HepG2 (cell line): Measurements from ENCODE around the gene YY1AP1. TPM values are rescaled to one million over a fixed set of nuclear protein-coding genes. Genes with fewer than 3 reads are reported as not detected.

Experiments
- AFF4 ChIP-seq: sonication (generic); formaldehyde crosslinking; IDR thresholded peaks from 2 replicates; pipeline ENCODE4 v1.4.0; 2020; ENCODE audit warnings: missing genetic modification reagents
- BCL6 ChIP-seq: IDR thresholded peaks from 2 replicates; pipeline ENCODE4 v1.6.1; 2016; ENCODE audit warnings: missing genetic modification reagents, missing compliant biosample characterization
- CEBPG ChIP-seq: IDR thresholded peaks from 2 replicates; pipeline ENCODE4 v1.6.1; 2016
- EED ChIP-seq: sonication (generic); formaldehyde crosslinking; IDR thresholded peaks from 2 replicates; pipeline ENCODE4 v1.5.0; 2020; ENCODE audit warnings: mild to moderate bottlenecking, missing genetic modification reagents
- ELF1 ChIP-seq: sonication (generic); formaldehyde crosslinking; IDR thresholded peaks from 2 replicates; pipeline ENCODE4 v1.4.0; 2020; ENCODE audit warnings: missing genetic modification reagents
- FOSL2 ChIP-seq: sonication (generic); formaldehyde crosslinking; IDR thresholded peaks from 2 replicates; pipeline ENCODE4 v1.4.0; 2020; ENCODE audit warnings: missing genetic modification reagents
- FOXP1 ChIP-seq, 2 experiments: fragments of 450-650 bp in 1 of 2; IDR thresholded peaks; 2 replicates each; pipeline ENCODE4 v1.6.1; 2017 to 2018; ENCODE audit warnings: antibody characterized with exemption in 1 of 2
- GATA4 ChIP-seq: sonication (generic); IDR thresholded peaks from 2 replicates; pipeline ENCODE4 v1.6.1; 2016; ENCODE audit warnings: antibody characterized with exemption, low read depth, borderline replicate concordance
- HDAC2 ChIP-seq: sonication (generic); formaldehyde crosslinking; IDR thresholded peaks from 2 replicates; pipeline ENCODE4 v1.4.0; 2020; ENCODE audit warnings: missing genetic modification reagents
- KAT8 ChIP-seq: IDR thresholded peaks from 2 replicates; pipeline ENCODE4 v1.6.1; 2016; ENCODE audit warnings: missing genetic modification reagents, missing compliant biosample characterization
- KDM3A ChIP-seq: IDR thresholded peaks from 2 replicates; pipeline ENCODE4 v1.6.1; 2018; ENCODE audit warnings: low read depth, missing compliant biosample characterization
- MTF1 ChIP-seq: sonication (generic); formaldehyde crosslinking; IDR thresholded peaks from 2 replicates; pipeline ENCODE4 v1.5.0; 2020; ENCODE audit warnings: missing genetic modification reagents
- RARA ChIP-seq: IDR thresholded peaks from 2 replicates; pipeline ENCODE4 v1.6.1; 2016; ENCODE audit warnings: missing genetic modification reagents, missing compliant biosample characterization
- RXRB ChIP-seq: IDR thresholded peaks from 2 replicates; pipeline ENCODE4 v1.6.1; 2016; ENCODE audit warnings: borderline replicate concordance, missing genetic modification reagents, missing compliant biosample characterization
- SAP130 ChIP-seq: IDR thresholded peaks from 2 replicates; pipeline ENCODE4 v1.6.1; 2016; ENCODE audit warnings: low read depth
- SIN3A ChIP-seq: IDR thresholded peaks from 2 replicates; pipeline ENCODE4 v1.6.1; 2011; ENCODE audit warnings: low read depth, mild to moderate bottlenecking, control low read depth, low read length, borderline replicate concordance
- TARDBP ChIP-seq: sonication (generic); formaldehyde crosslinking; IDR thresholded peaks from 2 replicates; pipeline ENCODE4 v1.8.0; 2022; ENCODE audit warnings: mild to moderate bottlenecking, missing genetic modification reagents
- TGIF2 ChIP-seq: IDR thresholded peaks from 2 replicates; pipeline ENCODE4 v1.6.1; 2016; ENCODE audit warnings: control low read depth, missing compliant biosample characterization
- polyA plus RNA-seq, 8 experiments: library from polyadenylated mRNA; depleted of rRNA in 3 of 8; stranded (reverse) in 7 of 8; unstranded in 1 of 8; fragments of >200 nt; fragmentation: Illumina TruSeq in 4 of 8; extraction: Trizol in 4 of 8; gene quantifications; 2 replicates each; pipeline versions ENCODE4 v1.2.1 to v1.2.3, GENCODE V29; 2011 to 2016; ENCODE audit warnings: low read depth in 4 of 8, missing spikeins in 1 of 8, mixed read lengths in 1 of 8; ENCODE audit not compliant: insufficient read depth in 1 of 8
- total RNA-seq, 5 experiments: library from RNA; depleted of rRNA; stranded (reverse); fragments of >200 nt; fragmentation: Illumina TruSeq; extraction: Trizol; gene quantifications; 2 replicates each; pipeline ENCODE4 v1.2.3, GENCODE V29; 2016; ENCODE audit warnings: low read depth in 1 of 5
- TF ChIP-seq, protein P1 (sequence below): IDR thresholded peaks from 2 replicates; pipeline ENCODE4 v1.4.0; 2020; ENCODE audit warnings: mild to moderate bottlenecking, missing genetic modification reagents
- TF ChIP-seq, protein P2 (sequence below): sonication (generic); formaldehyde crosslinking; IDR thresholded peaks from 2 replicates; pipeline ENCODE4 v1.5.0; 2020; ENCODE audit warnings: mild to moderate bottlenecking, missing genetic modification reagents, moderate library complexity

YY1AP1 gene
- total and polyA plus RNA-seq, 2 of the 13 experiments (the other 11 are each of a cell fraction or from before 2014, with no cell fraction given): 28.5 to 69.4 TPM

- TF ChIP-seq HDAC2: 0 out of 2 replicates have a peak, but pooled peaks have one; percentile 21
- TF ChIP-seq FOXP1 (IDR thresholded peaks at IDR 0.05): no peak
- 0 out of 2 replicates have a peak, but pooled peaks have one; percentile 12 for TF ChIP-seq FOXP1 (CRISPR knock-in tag; IDR thresholded peaks at IDR 0.05)
- TF ChIP-seq, protein P1, sequence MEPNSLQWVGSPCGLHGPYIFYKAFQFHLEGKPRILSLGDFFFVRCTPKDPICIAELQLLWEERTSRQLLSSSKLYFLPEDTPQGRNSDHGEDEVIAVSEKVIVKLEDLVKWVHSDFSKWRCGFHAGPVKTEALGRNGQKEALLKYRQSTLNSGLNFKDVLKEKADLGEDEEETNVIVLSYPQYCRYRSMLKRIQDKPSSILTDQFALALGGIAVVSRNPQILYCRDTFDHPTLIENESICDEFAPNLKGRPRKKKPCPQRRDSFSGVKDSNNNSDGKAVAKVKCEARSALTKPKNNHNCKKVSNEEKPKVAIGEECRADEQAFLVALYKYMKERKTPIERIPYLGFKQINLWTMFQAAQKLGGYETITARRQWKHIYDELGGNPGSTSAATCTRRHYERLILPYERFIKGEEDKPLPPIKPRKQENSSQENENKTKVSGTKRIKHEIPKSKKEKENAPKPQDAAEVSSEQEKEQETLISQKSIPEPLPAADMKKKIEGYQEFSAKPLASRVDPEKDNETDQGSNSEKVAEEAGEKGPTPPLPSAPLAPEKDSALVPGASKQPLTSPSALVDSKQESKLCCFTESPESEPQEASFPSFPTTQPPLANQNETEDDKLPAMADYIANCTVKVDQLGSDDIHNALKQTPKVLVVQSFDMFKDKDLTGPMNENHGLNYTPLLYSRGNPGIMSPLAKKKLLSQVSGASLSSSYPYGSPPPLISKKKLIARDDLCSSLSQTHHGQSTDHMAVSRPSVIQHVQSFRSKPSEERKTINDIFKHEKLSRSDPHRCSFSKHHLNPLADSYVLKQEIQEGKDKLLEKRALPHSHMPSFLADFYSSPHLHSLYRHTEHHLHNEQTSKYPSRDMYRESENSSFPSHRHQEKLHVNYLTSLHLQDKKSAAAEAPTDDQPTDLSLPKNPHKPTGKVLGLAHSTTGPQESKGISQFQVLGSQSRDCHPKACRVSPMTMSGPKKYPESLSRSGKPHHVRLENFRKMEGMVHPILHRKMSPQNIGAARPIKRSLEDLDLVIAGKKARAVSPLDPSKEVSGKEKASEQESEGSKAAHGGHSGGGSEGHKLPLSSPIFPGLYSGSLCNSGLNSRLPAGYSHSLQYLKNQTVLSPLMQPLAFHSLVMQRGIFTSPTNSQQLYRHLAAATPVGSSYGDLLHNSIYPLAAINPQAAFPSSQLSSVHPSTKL: peak; percentile 69
- 0 out of 2 replicates have a peak, but pooled peaks have one; percentile 28 for TF ChIP-seq SIN3A
- peak; percentile 59; the same call in 1 of the 2 replicates for TF ChIP-seq KDM3A
- TF ChIP-seq ELF1 (CRISPR knock-in tag): peak; percentile 31; the same call in 1 of the 2 replicates
- no peak for TF ChIP-seq AFF4 (CRISPR knock-in tag)
- peak; percentile 85 for TF ChIP-seq SAP130 (CRISPR knock-in tag)
- 0 out of 2 replicates have a peak, but pooled peaks have one; percentile 16 for TF ChIP-seq RARA (CRISPR knock-in tag)
- TF ChIP-seq TGIF2 (CRISPR knock-in tag): peak; percentile 90
- TF ChIP-seq RXRB (CRISPR knock-in tag): 0 out of 2 replicates have a peak, but pooled peaks have one; percentile 25
- TF ChIP-seq TARDBP (CRISPR knock-in tag): 0 out of 2 replicates have a peak, but pooled peaks have one; percentile 23
- peak; percentile 31; the same call in 1 of the 2 replicates for TF ChIP-seq FOSL2 (CRISPR knock-in tag)
- TF ChIP-seq, protein P2, sequence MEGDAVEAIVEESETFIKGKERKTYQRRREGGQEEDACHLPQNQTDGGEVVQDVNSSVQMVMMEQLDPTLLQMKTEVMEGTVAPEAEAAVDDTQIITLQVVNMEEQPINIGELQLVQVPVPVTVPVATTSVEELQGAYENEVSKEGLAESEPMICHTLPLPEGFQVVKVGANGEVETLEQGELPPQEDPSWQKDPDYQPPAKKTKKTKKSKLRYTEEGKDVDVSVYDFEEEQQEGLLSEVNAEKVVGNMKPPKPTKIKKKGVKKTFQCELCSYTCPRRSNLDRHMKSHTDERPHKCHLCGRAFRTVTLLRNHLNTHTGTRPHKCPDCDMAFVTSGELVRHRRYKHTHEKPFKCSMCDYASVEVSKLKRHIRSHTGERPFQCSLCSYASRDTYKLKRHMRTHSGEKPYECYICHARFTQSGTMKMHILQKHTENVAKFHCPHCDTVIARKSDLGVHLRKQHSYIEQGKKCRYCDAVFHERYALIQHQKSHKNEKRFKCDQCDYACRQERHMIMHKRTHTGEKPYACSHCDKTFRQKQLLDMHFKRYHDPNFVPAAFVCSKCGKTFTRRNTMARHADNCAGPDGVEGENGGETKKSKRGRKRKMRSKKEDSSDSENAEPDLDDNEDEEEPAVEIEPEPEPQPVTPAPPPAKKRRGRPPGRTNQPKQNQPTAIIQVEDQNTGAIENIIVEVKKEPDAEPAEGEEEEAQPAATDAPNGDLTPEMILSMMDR (CRISPR knock-in tag): peak; percentile 73
- peak; percentile 25; the same call in 1 of the 2 replicates for TF ChIP-seq GATA4
- peak; percentile 80 for TF ChIP-seq CEBPG (CRISPR knock-in tag)
- TF ChIP-seq MTF1 (CRISPR knock-in tag): no peak
- 0 out of 2 replicates have a peak, but pooled peaks have one; percentile 23 for TF ChIP-seq KAT8
- peak; percentile 48 for TF ChIP-seq BCL6 (CRISPR knock-in tag)
- TF ChIP-seq EED (CRISPR knock-in tag): no peak
Measured at GRCh38 chr1:155648207-155649147, 40.1 kb downstream of the YY1AP1 start (continued).
